ENCODE results near the gene ARHGEF18.

DNA sequence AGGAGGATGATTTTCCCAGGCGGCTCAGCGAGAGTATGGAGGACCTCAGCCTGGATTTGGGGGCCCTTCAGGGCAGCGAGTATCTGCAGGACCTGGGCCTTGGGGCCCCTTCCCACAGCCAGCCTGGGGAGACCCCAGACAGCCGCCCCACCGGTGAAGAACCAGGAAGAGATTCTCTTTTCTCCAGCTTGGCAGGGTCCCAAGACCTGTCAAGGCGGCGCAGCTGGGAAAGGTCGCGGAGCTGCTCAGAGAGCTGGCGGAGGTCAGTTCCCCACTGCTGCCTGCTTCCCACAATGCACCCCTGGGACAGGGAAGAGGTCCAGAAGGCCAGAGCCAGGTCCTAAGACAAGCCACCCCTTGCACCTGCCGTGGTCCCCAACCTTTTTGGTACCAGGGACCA lies 24.1 kb downstream of the ARHGEF18 start:
- TF ChIP-seq, protein P1, sequence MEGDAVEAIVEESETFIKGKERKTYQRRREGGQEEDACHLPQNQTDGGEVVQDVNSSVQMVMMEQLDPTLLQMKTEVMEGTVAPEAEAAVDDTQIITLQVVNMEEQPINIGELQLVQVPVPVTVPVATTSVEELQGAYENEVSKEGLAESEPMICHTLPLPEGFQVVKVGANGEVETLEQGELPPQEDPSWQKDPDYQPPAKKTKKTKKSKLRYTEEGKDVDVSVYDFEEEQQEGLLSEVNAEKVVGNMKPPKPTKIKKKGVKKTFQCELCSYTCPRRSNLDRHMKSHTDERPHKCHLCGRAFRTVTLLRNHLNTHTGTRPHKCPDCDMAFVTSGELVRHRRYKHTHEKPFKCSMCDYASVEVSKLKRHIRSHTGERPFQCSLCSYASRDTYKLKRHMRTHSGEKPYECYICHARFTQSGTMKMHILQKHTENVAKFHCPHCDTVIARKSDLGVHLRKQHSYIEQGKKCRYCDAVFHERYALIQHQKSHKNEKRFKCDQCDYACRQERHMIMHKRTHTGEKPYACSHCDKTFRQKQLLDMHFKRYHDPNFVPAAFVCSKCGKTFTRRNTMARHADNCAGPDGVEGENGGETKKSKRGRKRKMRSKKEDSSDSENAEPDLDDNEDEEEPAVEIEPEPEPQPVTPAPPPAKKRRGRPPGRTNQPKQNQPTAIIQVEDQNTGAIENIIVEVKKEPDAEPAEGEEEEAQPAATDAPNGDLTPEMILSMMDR (IDR thresholded peaks at IDR 0.05), result no peak
- no peak for TF ChIP-seq EP300 (IDR thresholded peaks at IDR 0.05; ENCODE audit: low read depth)

All from transverse colon (tissue), 3 donors.